Mesodermal cell (in vitro differentiated cells): Measurements from ENCODE around the gene EXOC3L1.

Source experiments
- H3K27ac ChIP-seq: 2 replicates; pipeline ENCODE4 v1.7.0; 2013; ENCODE audit warnings: mild to moderate bottlenecking, low read depth, low read length, moderate library complexity; ENCODE audit not compliant: severe bottlenecking
- H3K36me3 ChIP-seq: 2 replicates; pipeline ENCODE4 v1.7.1; 2013; ENCODE audit warnings: mild to moderate bottlenecking, low read length, moderate library complexity; ENCODE audit not compliant: control insufficient read depth, insufficient read depth
- H3K4me1 ChIP-seq: one replicate; pipeline ENCODE4 v1.7.1; 2013; ENCODE audit warnings: mild to moderate bottlenecking, low read length; ENCODE audit not compliant: insufficient read depth, control insufficient read depth, poor library complexity, severe bottlenecking
- H3K4me3 ChIP-seq: 2 replicates; pipeline ENCODE4 v1.7.0; 2013; ENCODE audit warnings: low read length, control low read depth, mild to moderate bottlenecking; ENCODE audit not compliant: insufficient read depth, poor library complexity, severe bottlenecking; ENCODE audit errors: extremely low read depth
- H3K9me3 ChIP-seq: 2 replicates; pipeline ENCODE4 v1.7.1; 2013; ENCODE audit warnings: mild to moderate bottlenecking, low read length, moderate library complexity; ENCODE audit not compliant: control insufficient read depth
- WGBS, 2 experiments: methylation state at CpG; one replicate each; pipeline ENCODE4 v1.1.5; 2013; ENCODE audit warnings: missing lambda C conversion rate in 2 of 2; ENCODE audit not compliant: insufficient coverage in 2 of 2; 5-methylcytosine and 5-hydroxymethylcytosine counted together

EXOC3L1 gene

GRCh38 chr16:67204076-67204475 lies 14.1 kb upstream of the EXOC3L1 start:
- Histone ChIP-seq H3K4me1 (peaks cover 7% of the 10 kb centered on the region), H3K9me3 (no peaks in the 10 kb centered on the region), H3K36me3 (peaks cover 47% of the 10 kb centered on the region), H3K27ac (no peak overlapping the region), H3K4me3 (no peak overlapping the region)
- WGBS, 2 experiments, result 100% methylated on average over 4 of the region's 4 CpGs

- H3K4me3 ChIP-seq, result no peak overlapping the region
- H3K4me1 ChIP-seq, result peaks cover 7% of the 10 kb centered on the region
- H3K9me3 ChIP-seq, result no peaks in the 10 kb centered on the region
- no peak overlapping the region for H3K27ac ChIP-seq
- H3K36me3 ChIP-seq, result peaks cover 58% of the 10 kb centered on the region
- WGBS, 2 experiments, result 96 to 97% methylated on average over 15 to 21 of the region's 23 CpGs
These were observed 13.1 kb upstream of the EXOC3L1 start for GRCh38 chr16:67202956-67203493.

DNA sequence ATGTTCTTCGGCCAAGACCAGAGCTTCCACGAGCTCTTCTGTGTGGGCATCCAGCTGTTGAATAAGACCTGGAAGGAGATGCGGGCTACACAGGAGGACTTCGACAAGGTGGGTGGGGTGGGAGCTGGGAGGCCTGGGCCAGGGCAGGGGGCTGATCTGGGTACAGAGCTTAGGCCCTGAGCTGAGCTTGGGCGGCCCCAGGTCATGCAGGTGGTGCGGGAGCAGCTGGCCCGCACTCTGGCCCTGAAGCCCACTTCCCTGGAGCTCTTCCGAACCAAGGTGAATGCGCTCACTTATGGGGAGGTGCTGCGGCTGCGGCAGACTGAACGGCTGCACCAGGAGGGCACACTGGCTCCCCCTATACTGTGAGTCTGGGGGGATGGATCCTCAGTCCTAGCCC lies 12.5 kb upstream of the EXOC3L1 start:
- H3K4me1 ChIP-seq, result peaks cover 1% of the 10 kb centered on the region
- H3K36me3 ChIP-seq, result peaks cover 64% of the 10 kb centered on the region
- no peak overlapping the region for H3K4me3 ChIP-seq
- no peak overlapping the region for H3K27ac ChIP-seq
- H3K9me3 ChIP-seq, result no peaks in the 10 kb centered on the region
- 97 to 99% methylated on average over 9 to 10 of the region's 12 CpGs for WGBS, 2 experiments

DNA sequence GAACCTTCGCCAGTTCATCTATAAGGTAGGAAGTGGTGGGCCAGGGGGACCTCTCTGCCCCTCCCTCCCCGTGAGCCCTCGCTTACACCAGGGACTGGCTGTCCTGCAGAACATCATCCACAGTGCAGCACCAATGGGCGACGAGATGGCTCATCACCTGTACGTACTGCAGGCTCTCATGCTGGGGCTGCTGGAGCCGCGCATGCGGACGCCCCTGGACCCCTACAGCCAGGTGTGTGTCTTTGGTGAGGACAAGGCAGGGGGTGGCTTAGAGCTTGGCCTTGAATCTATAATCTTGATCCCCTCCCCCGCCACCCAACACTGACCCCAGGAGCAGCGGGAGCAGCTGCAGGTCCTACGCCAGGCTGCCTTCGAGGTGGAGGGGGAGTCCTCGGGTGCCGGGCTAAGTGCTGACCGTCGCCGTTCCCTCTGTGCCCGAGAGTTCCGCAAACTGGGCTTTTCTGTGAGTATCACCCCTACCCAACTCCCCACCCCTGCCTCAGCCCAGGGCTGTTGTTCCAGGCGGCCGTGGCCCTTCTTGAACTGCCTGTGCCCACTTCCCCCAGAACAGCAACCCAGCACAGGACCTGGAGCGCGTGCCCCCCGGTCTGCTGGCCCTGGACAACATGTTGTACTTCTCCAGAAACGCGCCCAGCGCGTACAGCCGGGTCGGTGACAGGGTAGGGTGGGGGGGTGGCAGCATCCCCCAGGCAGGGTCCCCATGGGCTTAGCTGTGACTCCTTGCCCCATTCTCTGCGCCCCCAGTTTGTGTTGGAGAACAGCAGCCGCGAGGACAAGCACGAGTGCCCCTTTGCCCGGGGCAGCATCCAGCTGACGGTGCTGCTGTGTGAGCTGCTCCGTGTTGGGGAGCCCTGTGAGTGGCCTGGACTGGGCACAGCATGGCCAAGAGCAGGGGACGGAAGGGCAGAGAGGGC lies 11.7 kb upstream of the EXOC3L1 start:
- no peak overlapping the region for H3K27ac ChIP-seq
- H3K4me1 ChIP-seq, result no peaks in the 10 kb centered on the region
- H3K4me3 ChIP-seq, result no peak overlapping the region
- H3K9me3 ChIP-seq, result no peaks in the 10 kb centered on the region
- peaks cover 71% of the 10 kb centered on the region for H3K36me3 ChIP-seq
- 96 to 97% methylated on average over 26 to 35 of the region's 40 CpGs for WGBS, 2 experiments

DNA sequence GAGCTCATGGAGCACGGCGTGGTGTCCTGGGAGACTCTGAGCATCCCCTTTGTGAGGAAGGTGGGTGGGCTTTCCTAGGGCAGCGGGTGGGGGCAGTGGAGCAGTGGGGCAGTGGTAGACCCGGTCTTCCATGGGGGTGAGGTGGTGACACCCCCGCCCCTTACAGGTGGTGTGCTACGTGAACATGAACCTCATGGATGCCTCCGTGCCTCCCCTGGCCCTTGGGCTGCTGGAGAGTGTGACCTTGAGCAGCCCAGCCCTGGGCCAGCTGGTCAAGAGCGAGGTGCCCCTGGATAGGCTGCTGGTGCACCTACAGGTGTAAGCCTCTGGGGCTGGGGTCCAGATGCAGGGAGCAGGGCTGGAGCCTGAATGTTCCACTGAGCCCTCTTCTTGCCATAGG lies 10.6 kb upstream of the EXOC3L1 start:
- peaks cover 82% of the 10 kb centered on the region for H3K36me3 ChIP-seq
- no peak overlapping the region for H3K27ac ChIP-seq
- H3K4me3 ChIP-seq, result no peak overlapping the region
- 94 to 100% methylated on average over 7 to 8 of the region's 8 CpGs for WGBS, 2 experiments
- H3K4me1 ChIP-seq, result no peaks in the 10 kb centered on the region
- H3K9me3 ChIP-seq, result no peaks in the 10 kb centered on the region

GRCh38 chr16:67199808-67200198 lies 9.9 kb upstream of the EXOC3L1 start:
- no peaks in the 10 kb centered on the region for H3K9me3 ChIP-seq
- H3K36me3 ChIP-seq, result peaks cover 87% of the 10 kb centered on the region
- no peak overlapping the region for H3K27ac ChIP-seq
- H3K4me1 ChIP-seq, result no peaks in the 10 kb centered on the region
- H3K4me3 ChIP-seq, result no peak overlapping the region
- WGBS, 2 experiments, result 91 to 97% methylated on average over 12 to 15 of the region's 22 CpGs

GRCh38 chr16:67199011-67199807 lies 9.3 kb upstream of the EXOC3L1 start, which contains the start of gene ELMO3:
TSS of gene ELMO3 (plus strand) at chr16:67199131. CDS start at chr16:67199327, 196 bp downstream.
- H3K9me3 ChIP-seq, result no peaks in the 10 kb centered on the region
- H3K36me3 ChIP-seq, result peaks cover 87% of the 10 kb centered on the region
- H3K4me3 ChIP-seq, result no peak within 1 kb of the TSS
- WGBS, 2 experiments, result 81 to 89% methylated on average over 29 to 48 of the region's 61 CpGs
- peaks cover 1% of the 10 kb centered on the region for H3K4me1 ChIP-seq
- H3K27ac ChIP-seq, result no peak within 1 kb of the TSS

- H3K9me3 ChIP-seq, result no peaks in the 10 kb centered on the region
- H3K4me1 ChIP-seq, result peaks cover 7% of the 10 kb centered on the region
- H3K27ac ChIP-seq, result no peak overlapping the region
- peaks cover 88% of the 10 kb centered on the region for H3K36me3 ChIP-seq
- no peak overlapping the region for H3K4me3 ChIP-seq
- WGBS, 2 experiments, result 78 to 90% methylated on average over 6 to 8 of the region's 12 CpGs
These were observed 8.3 kb upstream of the EXOC3L1 start for GRCh38 chr16:67198238-67198734.

GRCh38 chr16:67197704-67198103 lies 7.8 kb upstream of the EXOC3L1 start:
- peaks cover 7% of the 10 kb centered on the region for H3K4me1 ChIP-seq
- H3K27ac ChIP-seq, result no peak overlapping the region
- 90 to 97% methylated on average over 5 to 6 of the region's 6 CpGs for WGBS, 2 experiments
- no peaks in the 10 kb centered on the region for H3K9me3 ChIP-seq
- no peak overlapping the region for H3K4me3 ChIP-seq
- peaks cover 86% of the 10 kb centered on the region for H3K36me3 ChIP-seq

GRCh38 chr16:67196881-67197280 lies 6.9 kb upstream of the EXOC3L1 start:
- peaks cover 78% of the 10 kb centered on the region for H3K36me3 ChIP-seq
- H3K4me1 ChIP-seq, result peaks cover 7% of the 10 kb centered on the region
- no peak overlapping the region for H3K27ac ChIP-seq
- H3K4me3 ChIP-seq, result no peak overlapping the region
- WGBS, 2 experiments, result 100% methylated on average over 1 of the region's 1 CpG
- H3K9me3 ChIP-seq, result no peaks in the 10 kb centered on the region
